K562 (cell line): ENCODE results near the gene SEPTIN1. TPM values are rescaled to one million over a fixed set of nuclear protein-coding genes. Genes with fewer than 3 reads are reported as not detected.

Experiments used
- ATAC-seq: fragments of 200-7000 bp; cut with Tn5 transposase; 3 replicates; pipeline ENCODE4 v1.9.1; 2020; ENCODE audit warnings: moderate library complexity
- BruUV-seq: library from RNA; stranded (reverse); fragments of 400-500 nt; replicated peaks from 2 replicates; lab custom pipeline; 2021; lab: Mats Ljungman, UMichigan
- CTCF ChIA-PET: fragments of 300-600 bp; formaldehyde crosslinking; extraction: SDS; loops from one replicate; lab custom pipeline; 2021; ENCODE audit warnings: low intra/inter-chr PET ratio; lab: Yijun Ruan, JAX
- POLR2A ChIA-PET: fragments of 300-600, 350-650 bp; sonication (Branson Sonifier 250); formaldehyde crosslinking; extraction: SDS; loops from one replicate; lab custom pipeline; 2021; ENCODE audit warnings: antibody characterized with exemption, inconsistent platforms; lab: Yijun Ruan, JAX
- DNase-seq, 4 experiments: peaks; one replicate each; pipeline versions ENCODE4 v3.0.0 to v3.0.0-alpha.2; 2011 to 2018; ENCODE audit warnings: low spot score in 3 of 4, mixed read lengths in 3 of 4; ENCODE audit errors: extremely low read depth in 1 of 4
- FAIRE-seq: peaks from 2 replicates; lab custom pipeline; 2011; peaks lifted over from hg19 to GRCh38; lab: Jason Lieb, UNC
- H2AFZ ChIP-seq: 2 replicates; pipeline ENCODE4 v1.6.0; 2011; ENCODE audit warnings: low read depth, low read length, control low read depth, inconsistent platforms
- H3K27ac ChIP-seq: fragments of 200-600 bp; 3 replicates; pipeline ENCODE4 v1.8.0; 2011; ENCODE audit warnings: low read depth, mild to moderate bottlenecking, control low read depth, inconsistent platforms, low read length, moderate library complexity, mixed read lengths; ENCODE audit errors: extremely low read depth
- H3K27me3 ChIP-seq, 2 experiments: fragments of 300-600 bp in 1 of 2; 2 replicates in 1 of 2; 3 replicates in 1 of 2; pipeline versions ENCODE4 v1.6.0 to v1.8.0; 2011; ENCODE audit warnings: inconsistent platforms in 2 of 2, low read length in 2 of 2, mild to moderate bottlenecking in 1 of 2, mixed read lengths in 1 of 2, moderate library complexity in 1 of 2; ENCODE audit not compliant: control insufficient read depth in 2 of 2, insufficient read depth in 2 of 2
- H3K36me3 ChIP-seq: fragments of 300-600 bp; 3 replicates; pipeline ENCODE4 v1.8.0; 2011; ENCODE audit warnings: mild to moderate bottlenecking, low read length, inconsistent platforms; ENCODE audit not compliant: control insufficient read depth, insufficient read depth
- H3K4me1 ChIP-seq, 2 experiments: fragments of 200-600 bp in 1 of 2; replicated peaks in 1 of 2; 2 replicates in 1 of 2; 3 replicates in 1 of 2; pipeline versions ENCODE4 v1.5.1 to v1.8.0; 2011; ENCODE audit warnings: inconsistent platforms in 2 of 2, low read length in 2 of 2, mild to moderate bottlenecking in 1 of 2, mixed read lengths in 1 of 2, moderate library complexity in 1 of 2; ENCODE audit not compliant: control insufficient read depth in 2 of 2, insufficient read depth in 2 of 2
- H3K4me2 ChIP-seq: 2 replicates; pipeline ENCODE4 v1.6.1; 2011; ENCODE audit warnings: low read length, control low read depth, inconsistent platforms, mixed read lengths; ENCODE audit not compliant: insufficient read depth
- H3K4me3 ChIP-seq: fragments of 200-600 bp; sonication (generic), shearing (Covaris generic); 2 replicates; pipeline ENCODE4 v1.5.1; 2016; ENCODE audit warnings: control low read depth, inconsistent platforms
- H3K79me2 ChIP-seq: fragments of 200-600 bp; 3 replicates; pipeline ENCODE4 v1.8.0; 2011; ENCODE audit warnings: low read length, inconsistent platforms; ENCODE audit not compliant: control insufficient read depth, insufficient read depth
- H3K9ac ChIP-seq, 2 experiments: 2 replicates each; pipeline versions ENCODE4 v1.6.0 to v1.6.1; 2011; ENCODE audit warnings: low read depth in 2 of 2, low read length in 2 of 2, control low read depth in 1 of 2, inconsistent platforms in 1 of 2, mild to moderate bottlenecking in 1 of 2, mixed read lengths in 1 of 2; ENCODE audit not compliant: insufficient read depth in 1 of 2
- H3K9me1 ChIP-seq: one replicate; pipeline ENCODE4 v1.6.0; 2011; ENCODE audit warnings: inconsistent platforms, mild to moderate bottlenecking, low read length, moderate library complexity; ENCODE audit not compliant: control insufficient read depth, insufficient read depth
- H3K9me3 ChIP-seq: replicated peaks from 2 replicates; pipeline ENCODE4 v1.5.1; 2011; ENCODE audit warnings: low read depth, low read length, inconsistent platforms; ENCODE audit not compliant: control insufficient read depth, insufficient read depth
- H4K20me1 ChIP-seq: replicated peaks from 2 replicates; pipeline ENCODE4 v1.6.1; 2011; ENCODE audit warnings: low read length, inconsistent platforms, mixed read lengths; ENCODE audit not compliant: control insufficient read depth, insufficient read depth
- CHD1 ChIP-seq: fragments of 200-600 bp; sonication (generic); IDR thresholded peaks from one replicate; pipeline ENCODE4 v1.6.1; 2012; ENCODE audit warnings: mild to moderate bottlenecking, moderate library complexity, low read length, inconsistent platforms
- FOXJ2 ChIP-seq: fragments of 200-800 bp; sonication (Bioruptor generic); IDR thresholded peaks from 2 replicates; pipeline ENCODE4 v1.6.1; 2016; ENCODE audit warnings: missing genetic modification characterization, missing compliant biosample characterization
- GATA2 ChIP-seq: sonication (generic); formaldehyde crosslinking; IDR thresholded peaks from 2 replicates; pipeline ENCODE4 v1.4.0; 2020; ENCODE audit warnings: mild to moderate bottlenecking, missing genetic modification reagents
- HIVEP1 ChIP-seq: fragments of 250-450 bp; sonication (Bioruptor Pico); IDR thresholded peaks from 2 replicates; pipeline ENCODE4 v1.4.0; 2020; ENCODE audit warnings: mild to moderate bottlenecking
- HMGN3 ChIP-seq: IDR thresholded peaks from 2 replicates; pipeline ENCODE4 v1.6.1; 2011; ENCODE audit warnings: borderline replicate concordance, low read depth, mild to moderate bottlenecking, mixed read lengths, low read length; ENCODE audit not compliant: insufficient read length; ENCODE audit errors: extremely low read depth
- KDM5B ChIP-seq: fragments of 200-600 bp; sonication (generic); IDR thresholded peaks from 2 replicates; pipeline ENCODE4 v1.6.1; 2012; ENCODE audit warnings: low read depth, mild to moderate bottlenecking, moderate library complexity, low read length, control low read depth, inconsistent platforms; ENCODE audit not compliant: insufficient replicate concordance
- MBD2 ChIP-seq: sonication (generic); IDR thresholded peaks from 2 replicates; pipeline ENCODE4 v1.6.1; 2016; ENCODE audit warnings: low read depth, borderline replicate concordance
- NR4A1 ChIP-seq, 2 experiments: fragments of 250-450 bp in 1 of 2; fragments of 450-650 bp in 1 of 2; sonication (Bioruptor Pico) in 1 of 2; IDR thresholded peaks; 2 replicates each; pipeline versions ENCODE4 v1.4.0 to v1.6.1; 2016 to 2020; ENCODE audit warnings: mild to moderate bottlenecking in 2 of 2, missing compliant biosample characterization in 1 of 2, missing genetic modification characterization in 1 of 2, moderate library complexity in 1 of 2
- RAD21 ChIP-seq, 2 experiments: fragments of 250-450 bp in 1 of 2; fragments of 450-650 bp in 1 of 2; sonication (Bioruptor Pico) in 1 of 2; formaldehyde crosslinking in 1 of 2; IDR thresholded peaks in 1 of 2; conservative IDR thresholded peaks in 1 of 2; 2 replicates each; pipeline versions ENCODE4 v1.4.0 to v1.8.0; 2020 to 2022; ENCODE audit warnings: mild to moderate bottlenecking in 2 of 2, moderate library complexity in 1 of 2
- RBM39 ChIP-seq: fragments of 200-400 bp; formaldehyde crosslinking; optimal IDR thresholded peaks from 2 replicates; pipeline ENCODE3; 2018; ENCODE audit warnings: low read depth, low read length
- TEAD2 ChIP-seq: fragments of 450-650 bp; IDR thresholded peaks from 2 replicates; pipeline ENCODE4 v1.6.1; 2016; ENCODE audit warnings: missing genetic modification characterization, control low read depth, missing compliant biosample characterization
- TSHZ1 ChIP-seq: fragments of 250-450 bp; sonication (Bioruptor Pico); IDR thresholded peaks from 2 replicates; pipeline ENCODE4 v1.4.0; 2020; ENCODE audit warnings: mild to moderate bottlenecking, moderate library complexity
- ZEB2 ChIP-seq: fragments of 450-650 bp; IDR thresholded peaks from 2 replicates; pipeline ENCODE4 v1.6.1; 2016
- ZNF184 ChIP-seq: sonication (generic); formaldehyde crosslinking; IDR thresholded peaks from 2 replicates; pipeline ENCODE4 v1.5.0; 2020; ENCODE audit warnings: missing genetic modification reagents
- ZNF445 ChIP-seq: fragments of 250-450 bp; sonication (Bioruptor Pico); IDR thresholded peaks from 2 replicates; pipeline ENCODE4 v1.4.0; 2020; ENCODE audit warnings: low read depth, mild to moderate bottlenecking, moderate library complexity
- ZNF551 ChIP-seq: fragments of 250-450 bp; sonication (Bioruptor Pico); IDR thresholded peaks from 2 replicates; pipeline ENCODE4 v1.5.0; 2021; ENCODE audit warnings: mild to moderate bottlenecking, moderate library complexity
- ZNF695 ChIP-seq: fragments of 450-650 bp; formaldehyde crosslinking; IDR thresholded peaks from 2 replicates; pipeline ENCODE4 v1.4.0; 2020; ENCODE audit warnings: mild to moderate bottlenecking, moderate library complexity
- WGBS: fragments of 100-300 bp; shearing (Covaris generic); methylation state at CpG from one replicate; pipeline ENCODE4 v1.1.6; 2016; ENCODE audit warnings: low coverage, mixed read lengths; ENCODE audit not compliant: insufficient coverage; ENCODE audit errors: missing lambda C conversion rate; 5-methylcytosine and 5-hydroxymethylcytosine counted together
- in situ Hi-C: fragments of 300-500 bp; cut with MboI; formaldehyde crosslinking; loops from 4 replicates; pipeline ENCODE4 v1.15.0; 2018; ENCODE audit warnings: inconsistent platforms, mixed read lengths
- intact Hi-C: fragments of 100-400 bp; cut with micrococcal nuclease; formaldehyde crosslinking; loops from 2 replicates; pipeline ENCODE4 v1.14.2; 2022
- polyA plus RNA-seq, 8 experiments: library from polyadenylated mRNA; depleted of rRNA in 4 of 8; stranded (reverse) in 5 of 8; unstranded in 3 of 8; fragments of >200 nt; fragmentation: Nextera tagmentation in 2 of 8; fragmentation: Illumina TruSeq in 1 of 8; extraction: Ambion mirVana in 2 of 8; extraction: Trizol in 1 of 8; gene quantifications; 2 replicates each; pipeline versions ENCODE4 v1.2.1 to v1.2.3, GENCODE V29; 2011 to 2014; ENCODE audit warnings: inconsistent platforms in 1 of 8, missing spikeins in 1 of 8
- total RNA-seq, 7 experiments: library from RNA; depleted of rRNA in 6 of 7; stranded (reverse); fragments of >200 nt in 6 of 7; fragmentation: Illumina TruSeq in 2 of 7; extraction: Trizol in 2 of 7; gene quantifications; 2 replicates each; pipeline versions ENCODE4 v1.2.1 to v1.2.3, GENCODE V29; 2011 to 2021; ENCODE audit warnings: low replicate concordance in 1 of 7
- TF ChIP-seq, protein P1 (sequence below): sonication (generic); formaldehyde crosslinking; IDR thresholded peaks from 2 replicates; pipeline ENCODE4 v1.8.0; 2022; ENCODE audit warnings: missing genetic modification reagents, mild to moderate bottlenecking, borderline replicate concordance

SEPTIN1 gene
- total and polyA plus RNA-seq, 9 of the 15 experiments (the other 6 are each of a cell fraction or from before 2014, with no cell fraction given) = 0.23 to 5.6 (median 1.7) TPM; not detected in 1

DNA sequence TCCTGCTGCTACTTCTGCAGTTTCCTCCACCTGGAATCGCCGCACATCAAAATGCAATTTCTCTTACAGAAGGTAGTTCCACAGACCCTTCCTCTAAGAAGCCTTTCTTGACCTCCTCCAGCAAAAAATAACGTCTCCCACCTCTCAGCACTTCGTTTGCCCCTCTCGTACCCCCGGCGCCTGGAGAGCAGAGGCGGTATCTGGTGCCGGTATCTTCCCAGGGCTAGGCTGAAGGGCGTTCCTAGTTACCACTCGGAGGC, 47.0 kb upstream of the SEPTIN1 start:
- H3K79me2 ChIP-seq = peaks cover 41% of the 10 kb centered on the region
- FAIRE-seq = peak; percentile 55
- intact Hi-C loops (no loop called here), in situ Hi-C loops (no loop called here)
- ChIA-PET POLR2A (interaction anchor here (0.6 to 1.9 kb wide), 16 partner anchors 8 to 229 kb away, joined by 3 to 16 read pairs (median 4); partner anchors contain the start of genes FBRS, PRR14, SEPHS2 and ZNF48), CTCF (interaction anchor here (0.7 to 3.3 kb wide), 3 partner anchors 168 to 229 kb away, joined by 3 to 23 read pairs (median 10); partner anchors contain the start of gene FBRS)
- no peak for DNase-seq
- peaks cover 15 to 36% of the 10 kb centered on the region in 2 experiments for H3K4me1 ChIP-seq
- H3K9me1 ChIP-seq = no peaks in the 10 kb centered on the region
- peak overlapping the region; percentile 94 for H3K4me2 ChIP-seq
- H3K27ac ChIP-seq = peak overlapping the region; percentile 84
- H4K20me1 ChIP-seq = no peaks in the 10 kb centered on the region
- H3K9ac ChIP-seq = peak overlapping the region; percentile 81 to 95
- no peaks in the 10 kb centered on the region for H3K9me3 ChIP-seq
- H3K36me3 ChIP-seq = peaks cover 41% of the 10 kb centered on the region
- 1% methylated on average over 11 of the region's 11 CpGs for WGBS
- H3K27me3 ChIP-seq = no peaks in the 10 kb centered on the region
- TSS peak; percentile 77 for BruUV-seq
- peak overlapping the region; percentile 75 for H3K4me3 ChIP-seq
- peak overlapping the region; percentile 78 for H2AFZ ChIP-seq
- ATAC-seq = peak; percentile 46
- TF ChIP-seq, protein P1, sequence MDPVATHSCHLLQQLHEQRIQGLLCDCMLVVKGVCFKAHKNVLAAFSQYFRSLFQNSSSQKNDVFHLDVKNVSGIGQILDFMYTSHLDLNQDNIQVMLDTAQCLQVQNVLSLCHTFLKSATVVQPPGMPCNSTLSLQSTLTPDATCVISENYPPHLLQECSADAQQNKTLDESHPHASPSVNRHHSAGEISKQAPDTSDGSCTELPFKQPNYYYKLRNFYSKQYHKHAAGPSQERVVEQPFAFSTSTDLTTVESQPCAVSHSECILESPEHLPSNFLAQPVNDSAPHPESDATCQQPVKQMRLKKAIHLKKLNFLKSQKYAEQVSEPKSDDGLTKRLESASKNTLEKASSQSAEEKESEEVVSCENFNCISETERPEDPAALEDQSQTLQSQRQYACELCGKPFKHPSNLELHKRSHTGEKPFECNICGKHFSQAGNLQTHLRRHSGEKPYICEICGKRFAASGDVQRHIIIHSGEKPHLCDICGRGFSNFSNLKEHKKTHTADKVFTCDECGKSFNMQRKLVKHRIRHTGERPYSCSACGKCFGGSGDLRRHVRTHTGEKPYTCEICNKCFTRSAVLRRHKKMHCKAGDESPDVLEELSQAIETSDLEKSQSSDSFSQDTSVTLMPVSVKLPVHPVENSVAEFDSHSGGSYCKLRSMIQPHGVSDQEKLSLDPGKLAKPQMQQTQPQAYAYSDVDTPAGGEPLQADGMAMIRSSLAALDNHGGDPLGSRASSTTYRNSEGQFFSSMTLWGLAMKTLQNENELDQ = no peak
- no peak for TF ChIP-seq NR4A1 (CRISPR knock-in tag; IDR thresholded peaks at IDR 0.05)
- no peak for TF ChIP-seq NR4A1 (tag; IDR thresholded peaks at IDR 0.05)
- no peak for TF ChIP-seq ZNF184 (CRISPR knock-in tag)
- TF ChIP-seq HMGN3 = no peak
- no peak for TF ChIP-seq ZNF445 (CRISPR knock-in tag)
- 0 out of 2 replicates have a peak, but pooled peaks have one; percentile 12 for TF ChIP-seq ZEB2
- TF ChIP-seq HIVEP1 (CRISPR knock-in tag) = no peak
- peak; percentile 16 for TF ChIP-seq RBM39
- TF ChIP-seq TEAD2 (tag) = no peak
- no peak for TF ChIP-seq MBD2
- TF ChIP-seq ZNF551 (CRISPR knock-in tag) = no peak
- TF ChIP-seq RAD21 (CRISPR knock-in tag; conservative IDR thresholded peaks at IDR 0.05 in 1 of 2, IDR thresholded peaks at IDR 0.05 in 1 of 2) = no peak
- no peak for TF ChIP-seq TSHZ1 (CRISPR knock-in tag)
- TF ChIP-seq ZNF695 (CRISPR knock-in tag) = no peak
- no peak for TF ChIP-seq CHD1
- TF ChIP-seq GATA2 = 0 out of 2 replicates have a peak, but pooled peaks have one; percentile 13
- TF ChIP-seq KDM5B = peak; percentile 24
- TF ChIP-seq FOXJ2 (tag) = 0 out of 2 replicates have a peak, but pooled peaks have one; percentile 29
